H9 (cell line): ENCODE measurements around the gene ALAS1. TPM values are rescaled to one million over a fixed set of nuclear protein-coding genes. Genes with fewer than 3 reads are reported as not detected.

ENCODE experiments used
- DNase-seq: peaks from one replicate; pipeline ENCODE4 v3.0.0-alpha.2; 2017
- H2AFZ ChIP-seq: one replicate; pipeline ENCODE4 v1.6.1; 2013; ENCODE audit warnings: mild to moderate bottlenecking, low read length, control low read depth, moderate library complexity
- H2AK5ac ChIP-seq: 2 replicates; pipeline ENCODE4 v1.6.1; 2013; ENCODE audit warnings: low read length, control low read depth, mixed read lengths; ENCODE audit not compliant: insufficient read length
- H2BK120ac ChIP-seq: one replicate; pipeline ENCODE4 v1.6.1; 2013; ENCODE audit warnings: low read depth, mild to moderate bottlenecking, low read length, control low read depth, inconsistent platforms; ENCODE audit not compliant: poor library complexity, severe bottlenecking
- H2BK12ac ChIP-seq: 2 replicates; pipeline ENCODE4 v1.6.1; 2013; ENCODE audit warnings: low read length, control low read depth, mixed read lengths, low read depth; ENCODE audit not compliant: insufficient read length
- H2BK15ac ChIP-seq: 2 replicates; pipeline ENCODE4 v1.6.1; 2013; ENCODE audit warnings: low read depth, low read length, control low read depth
- H2BK20ac ChIP-seq: one replicate; pipeline ENCODE4 v1.6.1; 2013; ENCODE audit warnings: low read depth, mild to moderate bottlenecking, low read length, control low read depth, inconsistent platforms; ENCODE audit not compliant: poor library complexity, severe bottlenecking
- H2BK5ac ChIP-seq: 2 replicates; pipeline ENCODE4 v1.6.1; 2013; ENCODE audit warnings: low read length, control low read depth, mixed read lengths; ENCODE audit not compliant: insufficient read length
- H3K14ac ChIP-seq: 2 replicates; pipeline ENCODE4 v1.6.1; 2013; ENCODE audit warnings: low read length, control low read depth; ENCODE audit not compliant: insufficient read depth
- H3K18ac ChIP-seq: 2 replicates; pipeline ENCODE4 v1.6.1; 2013; ENCODE audit warnings: low read depth, mild to moderate bottlenecking, mixed read lengths, low read length, control low read depth; ENCODE audit not compliant: insufficient read length
- H3K23ac ChIP-seq: 2 replicates; pipeline ENCODE4 v1.6.1; 2013; ENCODE audit warnings: low read length, control low read depth, mixed read lengths, low read depth; ENCODE audit not compliant: insufficient read length
- H3K23me2 ChIP-seq: 2 replicates; pipeline ENCODE4 v1.6.1; 2013; ENCODE audit warnings: low read depth, mild to moderate bottlenecking, mixed read lengths, low read length, control low read depth; ENCODE audit not compliant: insufficient read length, poor library complexity, severe bottlenecking
- H3K27ac ChIP-seq: 2 replicates; pipeline ENCODE4 v1.5.1; 2013; ENCODE audit warnings: low read length, control low read depth, mixed read lengths, low read depth; ENCODE audit not compliant: insufficient read length
- H3K27me3 ChIP-seq: 2 replicates; pipeline ENCODE4 v1.6.1; 2013; ENCODE audit warnings: low read length, control low read depth, inconsistent platforms; ENCODE audit not compliant: insufficient read depth
- H3K4ac ChIP-seq: 2 replicates; pipeline ENCODE4 v1.6.1; 2013; ENCODE audit warnings: low read depth, mild to moderate bottlenecking, control low read depth, inconsistent platforms, low read length, moderate library complexity
- H3K4me1 ChIP-seq: 2 replicates; pipeline ENCODE4 v1.6.1; 2013; ENCODE audit warnings: low read length, control low read depth, inconsistent platforms; ENCODE audit not compliant: insufficient read depth
- H3K4me2 ChIP-seq: 2 replicates; pipeline ENCODE4 v1.6.1; 2013; ENCODE audit warnings: low read length, control low read depth, mixed read lengths; ENCODE audit not compliant: insufficient read length, insufficient read depth
- H3K56ac ChIP-seq: 2 replicates; pipeline ENCODE4 v1.6.1; 2013; ENCODE audit warnings: low read depth, mild to moderate bottlenecking, mixed read lengths, low read length, control low read depth; ENCODE audit not compliant: insufficient read length
- H3K79me1 ChIP-seq: 2 replicates; pipeline ENCODE4 v1.6.1; 2013; ENCODE audit warnings: low read depth, mild to moderate bottlenecking, moderate library complexity, low read length, control low read depth, inconsistent platforms; ENCODE audit not compliant: insufficient read depth, poor library complexity, severe bottlenecking
- H3K79me2 ChIP-seq: 2 replicates; pipeline ENCODE4 v1.6.1; 2013; ENCODE audit warnings: low read length, control low read depth, inconsistent platforms; ENCODE audit not compliant: insufficient read depth
- H3K9ac ChIP-seq: 2 replicates; pipeline ENCODE4 v1.6.1; 2013; ENCODE audit warnings: low read length, control low read depth, mixed read lengths; ENCODE audit not compliant: insufficient read length; ENCODE audit errors: extremely low read depth
- H3K9me3 ChIP-seq: one replicate; pipeline ENCODE4 v1.6.1; 2013; ENCODE audit warnings: low read depth, low read length, inconsistent platforms; ENCODE audit not compliant: control insufficient read depth
- H3T11ph ChIP-seq: one replicate; pipeline ENCODE4 v1.6.1; 2013; ENCODE audit warnings: mild to moderate bottlenecking, low read length, control low read depth, inconsistent platforms
- H4K20me1 ChIP-seq: one replicate; pipeline ENCODE4 v1.6.1; 2013; ENCODE audit not compliant: control insufficient read depth, insufficient read length, insufficient read depth
- H4K5ac ChIP-seq: 2 replicates; pipeline ENCODE4 v1.6.1; 2013; ENCODE audit warnings: low read depth, mild to moderate bottlenecking, mixed read lengths, low read length, control low read depth; ENCODE audit not compliant: insufficient read length
- H4K8ac ChIP-seq: replicated peaks from 2 replicates; pipeline ENCODE4 v1.6.1; 2013; ENCODE audit warnings: low read length, control low read depth, mixed read lengths, low read depth; ENCODE audit not compliant: insufficient read length
- H4K91ac ChIP-seq: 2 replicates; pipeline ENCODE4 v1.6.1; 2013; ENCODE audit warnings: low read depth, mild to moderate bottlenecking, moderate library complexity, mixed read lengths, low read length, control low read depth; ENCODE audit not compliant: insufficient read length
- H3K27ac Mint-ChIP-seq, 3 experiments: 2 replicates in 2 of 3; 3 replicates in 1 of 3; pipeline ENCODE4 v1.8.0; 2020 to 2021; ENCODE audit warnings: mixed read lengths in 3 of 3, mild to moderate bottlenecking in 1 of 3, moderate library complexity in 1 of 3
- H3K27me3 Mint-ChIP-seq: 2 replicates; pipeline ENCODE4 v1.8.0; 2021; ENCODE audit warnings: low read depth, mild to moderate bottlenecking, moderate library complexity, mixed read lengths
- H3K36me3 Mint-ChIP-seq, 3 experiments: 2 replicates in 2 of 3; 3 replicates in 1 of 3; pipeline ENCODE4 v1.8.0; 2020 to 2021; ENCODE audit warnings: low read depth in 3 of 3, mixed read lengths in 3 of 3; ENCODE audit not compliant: insufficient read depth in 1 of 3
- H3K4me1 Mint-ChIP-seq, 2 experiments: 2 replicates each; pipeline ENCODE4 v1.8.0; 2020; ENCODE audit warnings: mixed read lengths in 2 of 2
- H3K4me3 Mint-ChIP-seq, 2 experiments: 2 replicates in 1 of 2; 3 replicates in 1 of 2; pipeline ENCODE4 v1.8.0; 2020 to 2021; ENCODE audit warnings: mild to moderate bottlenecking in 2 of 2, mixed read lengths in 2 of 2, moderate library complexity in 1 of 2
- H3K9me3 Mint-ChIP-seq, 2 experiments: 2 replicates in 1 of 2; 3 replicates in 1 of 2; pipeline ENCODE4 v1.8.0; 2020; ENCODE audit warnings: mild to moderate bottlenecking in 2 of 2, mixed read lengths in 2 of 2, moderate library complexity in 1 of 2
- CTCF ChIP-seq: fragments of 200-600 bp; sonication (generic); conservative IDR thresholded peaks from 3 replicates; pipeline ENCODE4 v1.8.0; 2021; ENCODE audit warnings: antibody characterized with exemption, mild to moderate bottlenecking
- WGBS: extraction: QIAGEN DNeasy Blood & Tissue Kit; methylation state at CpG from one replicate; pipeline ENCODE4 v1.1.7; 2013; ENCODE audit warnings: missing lambda C conversion rate, low lambda C conversion rate, mixed read lengths; ENCODE audit not compliant: insufficient read length; ENCODE audit errors: extremely low coverage; 5-methylcytosine and 5-hydroxymethylcytosine counted together
- total RNA-seq: library from RNA; stranded (reverse); gene quantifications from 2 replicates; pipeline ENCODE4 v1.2.1, GENCODE V29; 2021

Gene ALAS1
- total RNA-seq, 1 experiment from 2014 or later = 39.1 TPM

GRCh38 chr3:52190294-52191074 lies 7.5 kb upstream of the ALAS1 start:
- Mint-ChIP-seq H3K4me3 (peak overlapping the region in 1 of 2 experiments; percentile 12; a peak in 1 of 5 replicates), H3K36me3 (no peaks in the 10 kb centered on the region), H3K27ac (no peak overlapping the region), H3K9me3 (no peaks in the 10 kb centered on the region), H3K27me3 (peaks cover 9% of the 10 kb centered on the region), H3K4me1 (peaks cover 3 to 9% of the 10 kb centered on the region in 2 experiments; a peak in 3 of 4 replicates)
- no peak overlapping the region for H2AK5ac ChIP-seq
- H3K23ac ChIP-seq = no peak overlapping the region
- H4K20me1 ChIP-seq = no peaks in the 10 kb centered on the region
- no peak overlapping the region for H2BK12ac ChIP-seq
- TF ChIP-seq CTCF = no peak
- H3K4ac ChIP-seq = no peak overlapping the region
- no peak overlapping the region for H2BK120ac ChIP-seq
- no peak overlapping the region for H3K4me2 ChIP-seq
- WGBS = no CpG with 5 or more reads among the region's 9 CpGs
- H4K5ac ChIP-seq = no peak overlapping the region
- no peak overlapping the region for H3T11ph ChIP-seq
- H2BK15ac ChIP-seq = no peak overlapping the region
- H3K27ac ChIP-seq = no peak overlapping the region
- H3K18ac ChIP-seq = no peak overlapping the region
- no peaks in the 10 kb centered on the region for H3K79me1 ChIP-seq
- no peak overlapping the region for H2AFZ ChIP-seq
- no peak overlapping the region for H2BK20ac ChIP-seq
- no peaks in the 10 kb centered on the region for H3K4me1 ChIP-seq
- no peaks in the 10 kb centered on the region for H3K23me2 ChIP-seq
- H3K27me3 ChIP-seq = no peaks in the 10 kb centered on the region; the same call in 1 of the 2 replicates
- no peak overlapping the region for H4K91ac ChIP-seq
- no peak overlapping the region for H2BK5ac ChIP-seq
- H3K14ac ChIP-seq = no peak overlapping the region
- no peaks in the 10 kb centered on the region for H3K9me3 ChIP-seq
- no peak overlapping the region for H3K9ac ChIP-seq
- H3K56ac ChIP-seq = no peak overlapping the region
- no peak overlapping the region for H4K8ac ChIP-seq
- no peaks in the 10 kb centered on the region for H3K79me2 ChIP-seq
- DNase-seq = no peak
